Nephron progenitor cell (in vitro differentiated cells): Measurements from ENCODE around the gene USP8.

Experiments used
- DNase-seq: peaks from one replicate; pipeline ENCODE4 v3.0.0; 2021
- H3K27ac Mint-ChIP-seq: 2 replicates; pipeline ENCODE4 v1.8.0; 2021; ENCODE audit warnings: mild to moderate bottlenecking, moderate library complexity, mixed read lengths
- H3K27me3 Mint-ChIP-seq: 2 replicates; pipeline ENCODE4 v1.8.0; 2021; ENCODE audit warnings: mild to moderate bottlenecking, low read depth, mixed read lengths; ENCODE audit not compliant: poor library complexity
- H3K36me3 Mint-ChIP-seq: 2 replicates; pipeline ENCODE4 v1.8.0; 2021; ENCODE audit warnings: low read depth, mixed read lengths
- H3K4me1 Mint-ChIP-seq: 2 replicates; pipeline ENCODE4 v1.8.0; 2021; ENCODE audit warnings: mixed read lengths
- H3K4me3 Mint-ChIP-seq: 2 replicates; pipeline ENCODE4 v1.8.0; 2021; ENCODE audit warnings: mild to moderate bottlenecking, moderate library complexity, mixed read lengths
- H3K9me3 Mint-ChIP-seq: 2 replicates; pipeline ENCODE4 v1.8.0; 2021; ENCODE audit warnings: mild to moderate bottlenecking, moderate library complexity, mixed read lengths
- TF ChIP-seq, protein P1 (sequence below): fragments of 200-600 bp; sonication (generic); IDR thresholded peaks from 2 replicates; pipeline ENCODE4 v1.5.0; 2021; ENCODE audit warnings: antibody characterized with exemption

USP8 gene

DNA sequence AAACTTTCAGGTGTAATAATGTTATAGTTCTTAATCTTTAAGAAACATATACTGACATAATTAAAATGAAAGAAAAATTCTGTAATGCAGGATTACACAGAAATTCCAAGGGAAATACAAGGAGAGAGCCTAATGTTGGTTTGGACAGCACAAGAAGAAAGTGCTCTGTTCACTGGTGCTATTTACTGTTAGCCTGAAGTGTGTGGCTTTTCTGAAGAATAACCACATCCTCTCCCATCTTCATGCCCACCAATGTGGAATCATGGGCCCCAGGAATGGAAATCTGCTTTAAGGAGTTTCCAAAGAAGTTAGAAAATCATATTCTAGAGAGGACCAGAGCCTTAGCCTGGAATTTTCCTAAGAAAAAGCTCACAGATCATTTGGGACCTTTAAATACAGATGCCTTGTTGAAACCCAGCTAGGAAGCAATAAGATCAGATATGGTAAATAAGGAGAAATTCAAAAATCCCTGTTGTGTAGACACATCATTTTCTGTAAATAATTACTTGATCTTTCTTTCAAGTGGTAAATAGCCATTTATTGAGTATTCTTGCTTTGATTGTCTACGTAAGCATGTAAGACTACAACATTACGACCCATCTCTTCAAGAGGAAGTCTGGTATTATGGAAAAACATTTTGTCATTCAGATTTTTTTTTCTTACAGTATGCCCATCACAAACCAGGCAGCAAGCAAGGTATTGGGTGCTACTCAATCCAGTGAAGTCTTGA, 132.6 kb downstream of the USP8 start:
- Mint-ChIP-seq H3K36me3 (peaks cover 47% of the 10 kb centered on the region), H3K9me3 (no peaks in the 10 kb centered on the region), H3K4me3 (no peak overlapping the region), H3K4me1 (no peaks in the 10 kb centered on the region), H3K27me3 (no peaks in the 10 kb centered on the region), H3K27ac (no peak overlapping the region)
- TF ChIP-seq, protein P1, sequence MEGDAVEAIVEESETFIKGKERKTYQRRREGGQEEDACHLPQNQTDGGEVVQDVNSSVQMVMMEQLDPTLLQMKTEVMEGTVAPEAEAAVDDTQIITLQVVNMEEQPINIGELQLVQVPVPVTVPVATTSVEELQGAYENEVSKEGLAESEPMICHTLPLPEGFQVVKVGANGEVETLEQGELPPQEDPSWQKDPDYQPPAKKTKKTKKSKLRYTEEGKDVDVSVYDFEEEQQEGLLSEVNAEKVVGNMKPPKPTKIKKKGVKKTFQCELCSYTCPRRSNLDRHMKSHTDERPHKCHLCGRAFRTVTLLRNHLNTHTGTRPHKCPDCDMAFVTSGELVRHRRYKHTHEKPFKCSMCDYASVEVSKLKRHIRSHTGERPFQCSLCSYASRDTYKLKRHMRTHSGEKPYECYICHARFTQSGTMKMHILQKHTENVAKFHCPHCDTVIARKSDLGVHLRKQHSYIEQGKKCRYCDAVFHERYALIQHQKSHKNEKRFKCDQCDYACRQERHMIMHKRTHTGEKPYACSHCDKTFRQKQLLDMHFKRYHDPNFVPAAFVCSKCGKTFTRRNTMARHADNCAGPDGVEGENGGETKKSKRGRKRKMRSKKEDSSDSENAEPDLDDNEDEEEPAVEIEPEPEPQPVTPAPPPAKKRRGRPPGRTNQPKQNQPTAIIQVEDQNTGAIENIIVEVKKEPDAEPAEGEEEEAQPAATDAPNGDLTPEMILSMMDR: no peak
- no peak for DNase-seq

GRCh38 chr15:50558012-50558411, 133.8 kb downstream of the USP8 start:
- TF ChIP-seq, protein P1: no peak
- DNase-seq: no peak
- Mint-ChIP-seq H3K4me1 (no peaks in the 10 kb centered on the region), H3K27ac (no peak overlapping the region), H3K4me3 (no peak overlapping the region), H3K9me3 (no peaks in the 10 kb centered on the region), H3K36me3 (peaks cover 52% of the 10 kb centered on the region), H3K27me3 (no peaks in the 10 kb centered on the region)

DNA sequence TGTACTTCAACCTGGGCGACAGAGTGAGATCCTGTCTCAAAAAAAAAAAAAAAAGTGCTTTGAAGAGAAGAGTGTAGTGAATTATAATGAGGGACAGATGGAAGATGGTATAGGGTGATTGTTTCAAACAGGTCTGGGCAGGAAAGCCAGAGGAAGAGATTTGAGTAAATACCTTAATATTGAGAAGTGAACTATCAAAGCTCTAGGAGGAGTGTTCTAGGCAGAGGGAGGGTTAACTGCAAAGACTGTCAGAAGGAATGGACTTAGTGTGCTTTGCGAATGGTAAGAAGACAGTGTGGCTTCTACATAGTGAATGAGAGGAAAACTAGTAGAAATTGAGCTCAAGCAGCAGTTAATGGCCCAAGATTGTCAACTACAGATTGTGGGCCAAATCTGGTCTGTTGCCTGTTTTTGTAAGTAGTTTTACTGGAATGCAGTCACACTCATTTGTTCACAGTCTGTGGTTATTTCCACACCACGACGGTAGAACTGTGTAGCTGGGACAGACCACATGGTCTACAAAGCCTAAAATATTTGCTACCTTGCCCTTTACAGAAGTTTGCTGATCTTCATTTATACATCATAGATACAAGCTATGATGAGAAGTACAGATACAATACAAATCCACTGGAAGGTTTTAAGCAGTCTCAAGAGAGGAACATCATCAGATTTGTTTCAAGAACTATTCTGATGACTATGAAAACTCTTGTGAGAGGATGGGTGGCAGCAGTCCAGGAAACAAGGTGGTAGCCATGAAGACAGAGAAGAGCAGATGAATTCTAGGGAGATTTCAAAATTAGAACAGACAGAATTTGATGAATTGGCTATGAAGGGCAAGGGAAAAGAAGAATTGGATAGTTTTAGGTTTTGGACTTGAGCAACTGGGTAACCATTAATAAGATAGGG, 138.8 kb downstream of the USP8 start:
- no peak overlapping the region for H3K4me3 Mint-ChIP-seq
- peak overlapping the region; percentile 31 for H3K27ac Mint-ChIP-seq
- H3K4me1 Mint-ChIP-seq: no peaks in the 10 kb centered on the region
- H3K36me3 Mint-ChIP-seq: peaks cover 59% of the 10 kb centered on the region
- no peaks in the 10 kb centered on the region for H3K27me3 Mint-ChIP-seq
- TF ChIP-seq, protein P1: no peak
- no peaks in the 10 kb centered on the region for H3K9me3 Mint-ChIP-seq
- DNase-seq: no peak

- no peak overlapping the region for H3K4me3 Mint-ChIP-seq
- no peaks in the 10 kb centered on the region for H3K4me1 Mint-ChIP-seq
These were observed 139.6 kb downstream of the USP8 start for GRCh38 chr15:50563756-50564155.

More at GRCh38 chr15:50563756-50564155, 139.6 kb downstream of the USP8 start:
- Mint-ChIP-seq H3K36me3 (peaks cover 67% of the 10 kb centered on the region), H3K27me3 (no peaks in the 10 kb centered on the region), H3K27ac (no peak overlapping the region), H3K9me3 (no peaks in the 10 kb centered on the region)
- TF ChIP-seq, protein P1: no peak
- no peak for DNase-seq
